T-helper 1 cell (primary cell): ENCODE measurements around the gene NCAPG.
A peak's percentile ranks its signal among the peaks of the same experiment; 100 is the strongest.

Experiments used
- DNase-seq, 5 donors: peaks; one replicate each; pipeline ENCODE4 v3.0.0-alpha.2; 2012 to 2020
- total RNA-seq, 4 donors: gene quantifications; one replicate each; lab custom pipeline; 2026; lab: John Stamatoyannopoulos, UW

Gene NCAPG, protein sequence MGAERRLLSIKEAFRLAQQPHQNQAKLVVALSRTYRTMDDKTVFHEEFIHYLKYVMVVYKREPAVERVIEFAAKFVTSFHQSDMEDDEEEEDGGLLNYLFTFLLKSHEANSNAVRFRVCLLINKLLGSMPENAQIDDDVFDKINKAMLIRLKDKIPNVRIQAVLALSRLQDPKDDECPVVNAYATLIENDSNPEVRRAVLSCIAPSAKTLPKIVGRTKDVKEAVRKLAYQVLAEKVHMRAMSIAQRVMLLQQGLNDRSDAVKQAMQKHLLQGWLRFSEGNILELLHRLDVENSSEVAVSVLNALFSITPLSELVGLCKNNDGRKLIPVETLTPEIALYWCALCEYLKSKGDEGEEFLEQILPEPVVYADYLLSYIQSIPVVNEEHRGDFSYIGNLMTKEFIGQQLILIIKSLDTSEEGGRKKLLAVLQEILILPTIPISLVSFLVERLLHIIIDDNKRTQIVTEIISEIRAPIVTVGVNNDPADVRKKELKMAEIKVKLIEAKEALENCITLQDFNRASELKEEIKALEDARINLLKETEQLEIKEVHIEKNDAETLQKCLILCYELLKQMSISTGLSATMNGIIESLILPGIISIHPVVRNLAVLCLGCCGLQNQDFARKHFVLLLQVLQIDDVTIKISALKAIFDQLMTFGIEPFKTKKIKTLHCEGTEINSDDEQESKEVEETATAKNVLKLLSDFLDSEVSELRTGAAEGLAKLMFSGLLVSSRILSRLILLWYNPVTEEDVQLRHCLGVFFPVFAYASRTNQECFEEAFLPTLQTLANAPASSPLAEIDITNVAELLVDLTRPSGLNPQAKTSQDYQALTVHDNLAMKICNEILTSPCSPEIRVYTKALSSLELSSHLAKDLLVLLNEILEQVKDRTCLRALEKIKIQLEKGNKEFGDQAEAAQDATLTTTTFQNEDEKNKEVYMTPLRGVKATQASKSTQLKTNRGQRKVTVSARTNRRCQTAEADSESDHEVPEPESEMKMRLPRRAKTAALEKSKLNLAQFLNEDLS
- total RNA-seq = 1.5 to 5.5 (median 4.7) reads per million in 4 donors

DNA sequence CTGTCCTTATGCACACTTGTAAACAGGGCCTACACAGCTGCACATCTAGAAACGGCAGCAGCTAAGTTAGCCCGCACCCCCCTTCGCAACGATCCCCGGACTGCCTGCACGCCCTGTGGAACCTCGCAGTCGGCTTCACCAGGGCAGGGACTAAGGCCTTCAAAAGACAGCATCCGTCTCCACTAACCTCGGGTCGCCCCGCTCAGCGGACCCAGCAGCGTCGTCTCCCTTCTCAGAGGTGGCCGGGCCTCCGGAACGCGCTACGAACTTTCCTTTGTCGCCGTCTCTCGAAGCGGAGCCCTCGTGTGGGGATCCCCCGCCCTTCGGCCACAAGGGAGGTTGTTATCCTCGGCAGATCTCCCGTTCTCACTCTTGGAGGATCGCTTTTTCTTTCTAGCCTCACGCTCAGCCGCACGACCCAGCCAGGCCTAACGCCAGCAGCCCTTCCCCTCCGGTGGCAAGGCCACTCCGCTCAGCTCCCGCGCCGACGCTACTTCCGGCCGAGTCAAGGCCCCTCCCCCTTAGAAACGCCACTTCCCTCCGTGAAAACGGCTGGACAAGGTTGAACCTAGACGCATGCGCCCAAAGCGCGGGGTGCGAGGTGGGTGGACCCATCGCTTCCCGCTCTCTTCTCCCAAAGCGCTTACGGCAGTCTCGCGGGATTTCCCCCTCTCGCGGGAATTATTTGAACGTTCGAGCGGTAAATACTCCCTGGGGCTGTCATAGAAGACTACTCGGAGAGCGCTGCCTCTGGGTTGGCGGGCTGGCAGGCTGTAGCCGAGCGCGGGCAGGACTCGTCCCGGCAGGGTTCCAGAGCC is at the start of gene NCAPG, which contains the start of gene DCAF16:
Gene NCAPG (plus strand): TSS at position 720 of the 818 bp plus-strand sequence. CDS start 99 bp downstream, outside the sequence.
Gene DCAF16 (minus strand): TSS at position 498 of the 818 bp plus-strand sequence. CDS start 6,616 bp downstream, outside the sequence.
- peak; percentile 98 to 99 (median 98) for DNase-seq

DNA sequence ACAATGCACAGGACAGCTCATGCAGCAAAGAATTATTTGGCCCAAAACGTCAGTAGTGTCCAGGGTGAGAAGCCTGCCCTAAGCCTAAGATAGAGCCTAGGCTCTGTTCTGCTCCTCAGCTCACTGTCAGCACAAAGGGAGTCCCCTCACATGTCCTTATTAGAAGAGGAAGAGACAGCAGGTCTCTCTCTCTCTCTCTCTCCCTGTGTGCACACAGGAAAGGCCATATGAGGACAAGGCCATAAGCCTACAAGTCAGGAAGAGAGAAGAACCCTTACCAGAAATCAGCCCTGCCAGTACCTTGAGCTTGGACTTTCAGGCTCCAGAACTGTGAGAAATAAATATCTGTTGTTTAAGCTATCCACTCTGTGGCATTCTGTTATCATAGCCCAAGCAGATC is 49.7 kb upstream of the NCAPG start:
- DNase-seq = no peak

DNA sequence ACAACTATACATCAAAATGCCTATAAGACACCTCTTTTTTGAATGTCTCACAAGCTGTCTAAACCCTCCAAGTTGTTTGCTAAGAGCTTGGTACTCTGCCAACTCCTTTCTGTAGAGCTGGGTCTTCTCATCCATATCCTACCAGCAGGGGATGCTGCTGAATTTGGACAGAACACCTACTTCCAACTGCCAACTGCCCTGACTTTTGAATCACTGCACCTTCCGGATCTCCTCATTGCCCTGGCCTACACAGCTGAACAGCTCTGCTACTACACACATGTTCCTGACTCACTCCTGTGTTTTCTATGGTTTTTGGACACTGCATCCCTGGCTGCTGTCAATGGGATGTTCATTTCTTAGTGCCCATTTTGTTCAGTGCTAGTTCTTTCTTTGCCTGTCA is 48.1 kb upstream of the NCAPG start:
- DNase-seq = peak in 1 of 5 donors; percentile 8

DNA sequence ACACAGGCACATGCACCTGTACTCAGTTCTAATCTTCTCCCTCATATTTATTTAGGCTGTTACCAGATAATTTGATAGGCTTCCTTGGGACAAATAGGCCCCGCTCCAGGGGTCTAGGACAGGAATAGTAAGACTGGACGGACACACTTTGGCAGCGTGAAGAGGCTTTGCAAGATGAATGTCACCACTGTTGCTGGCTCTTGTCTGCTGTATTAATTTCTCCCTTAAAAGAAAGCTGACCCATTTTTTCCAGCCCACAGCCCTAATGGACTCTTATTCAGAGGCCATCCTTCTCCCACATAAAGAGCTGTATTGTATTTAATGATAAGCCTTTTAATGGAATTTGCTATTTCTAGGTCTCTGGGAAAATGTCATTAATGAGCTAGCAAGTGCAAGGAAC is 47.4 kb upstream of the NCAPG start:
- no peak for DNase-seq

DNA sequence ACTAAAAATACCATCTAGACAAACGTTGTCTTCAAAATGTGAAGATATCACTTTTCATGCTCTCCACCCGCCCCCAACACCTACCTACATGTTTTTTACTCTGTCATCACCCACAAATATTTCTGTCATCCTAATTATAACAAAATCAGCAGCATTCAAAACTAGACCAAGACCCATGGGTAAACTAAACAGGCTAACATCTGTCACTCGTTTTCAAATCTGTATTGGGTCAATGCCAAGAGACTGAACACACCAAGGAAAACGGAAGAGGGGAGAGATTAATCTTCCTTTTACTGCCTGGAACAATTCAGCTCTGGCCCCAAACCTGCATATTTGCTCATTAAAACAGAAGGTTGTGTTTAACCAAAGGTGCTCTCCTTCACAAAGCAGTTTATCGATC is 46.8 kb upstream of the NCAPG start:
- no peak for DNase-seq

DNA sequence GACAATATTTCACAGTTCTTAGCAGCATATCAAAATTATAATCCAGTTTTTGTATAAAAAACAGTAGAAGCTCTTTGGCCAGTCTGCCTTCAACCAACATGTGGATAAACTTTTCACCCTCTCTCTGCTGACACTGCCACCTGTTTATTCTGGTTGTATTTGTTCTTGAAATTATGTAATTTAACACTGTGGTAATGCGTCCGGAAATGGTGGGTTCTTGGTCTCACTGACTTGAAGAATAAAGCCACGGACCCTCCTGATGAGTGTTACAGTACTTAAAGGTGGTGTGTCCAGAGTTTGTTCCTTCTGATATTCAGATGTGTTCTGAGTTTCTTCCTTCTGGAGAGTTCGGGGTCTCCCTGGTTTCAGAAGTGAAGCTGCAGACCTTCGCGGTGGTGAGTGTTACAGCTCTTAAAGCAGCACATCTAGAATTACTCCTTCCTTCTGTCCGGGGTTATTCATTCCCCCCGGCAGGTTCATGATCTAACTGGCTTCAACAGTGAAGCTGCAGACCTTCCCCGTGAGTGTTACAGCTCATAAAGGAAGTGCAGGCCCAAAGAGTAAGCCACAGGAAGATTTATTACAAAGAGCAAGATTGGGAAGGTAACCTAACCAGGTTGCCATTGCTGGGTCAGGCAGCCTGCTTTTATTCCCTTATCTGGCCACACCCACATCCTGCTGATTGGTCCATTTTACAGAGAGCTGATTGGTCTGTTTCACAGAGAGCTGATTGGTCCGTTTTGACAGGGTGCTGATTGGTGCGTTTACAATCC is 45.1 kb upstream of the NCAPG start:
- no peak for DNase-seq

DNA sequence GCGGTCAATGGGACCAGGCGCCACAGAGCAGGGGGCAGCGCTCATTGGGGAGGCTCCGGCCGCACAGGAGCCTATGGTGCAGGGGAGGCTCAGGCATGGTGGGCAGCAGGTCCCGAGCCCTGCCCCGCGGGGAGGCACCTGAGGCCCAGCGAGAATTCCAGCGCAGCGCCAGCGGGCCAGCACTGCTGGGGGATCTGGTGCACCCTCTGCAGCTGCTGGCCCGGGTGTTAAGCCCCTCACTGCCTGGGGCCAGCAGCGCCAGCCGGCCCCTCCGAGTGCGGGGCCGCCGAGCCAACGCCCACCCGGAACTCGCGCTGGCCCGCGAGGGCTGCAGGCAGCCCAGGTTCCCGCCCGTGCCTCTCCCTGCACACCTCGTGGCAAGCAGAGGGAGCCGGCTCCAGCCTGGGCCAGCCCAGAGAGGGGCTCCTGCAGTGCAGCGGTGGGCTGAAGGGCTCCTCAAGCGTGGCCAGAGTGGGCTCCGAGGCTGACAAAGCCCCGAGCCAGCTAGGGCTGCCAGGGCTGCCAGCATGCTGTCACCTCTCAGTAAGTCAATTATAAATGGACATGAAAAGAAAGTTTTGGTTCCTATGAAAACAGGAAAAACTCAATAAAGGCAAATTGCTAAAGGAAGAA is 43.8 kb upstream of the NCAPG start:
- DNase-seq = no peak

DNA sequence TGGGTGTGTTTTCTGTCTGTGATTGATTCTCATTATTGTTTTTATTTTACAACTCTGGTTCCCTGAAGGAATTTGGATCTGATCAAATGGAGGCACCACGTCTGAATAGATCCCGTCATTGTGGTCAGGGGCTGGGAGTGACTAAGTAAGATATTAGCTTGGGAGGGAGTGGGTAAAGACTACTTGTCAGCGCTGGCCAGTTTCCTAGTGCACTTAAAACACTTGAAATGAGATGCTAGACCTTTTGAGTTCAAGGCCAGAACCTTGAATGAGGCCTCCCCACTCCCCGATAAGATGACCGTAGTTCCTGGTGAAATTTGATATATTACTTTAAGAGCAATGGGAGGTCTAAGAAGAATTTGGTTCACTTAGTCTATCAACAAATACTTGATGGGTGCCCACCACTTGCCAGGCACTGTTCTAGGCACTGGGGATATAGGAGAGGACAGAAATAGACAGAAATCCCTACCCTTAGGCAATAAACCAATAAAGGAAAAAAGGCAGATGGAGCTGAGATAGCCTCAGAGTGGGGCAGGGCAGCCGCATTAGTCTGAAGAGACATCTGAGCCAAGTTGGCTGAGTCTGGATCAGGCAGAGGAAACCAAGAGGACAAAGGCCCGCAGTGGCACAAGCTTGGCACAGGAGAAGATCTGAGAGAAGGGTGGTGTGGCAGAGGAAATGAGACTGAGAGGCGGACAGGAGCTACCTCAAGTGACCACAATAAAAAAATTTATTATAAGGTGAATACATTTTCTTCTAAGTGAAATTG is 41.2 kb upstream of the NCAPG start:
- DNase-seq = no peak

DNA sequence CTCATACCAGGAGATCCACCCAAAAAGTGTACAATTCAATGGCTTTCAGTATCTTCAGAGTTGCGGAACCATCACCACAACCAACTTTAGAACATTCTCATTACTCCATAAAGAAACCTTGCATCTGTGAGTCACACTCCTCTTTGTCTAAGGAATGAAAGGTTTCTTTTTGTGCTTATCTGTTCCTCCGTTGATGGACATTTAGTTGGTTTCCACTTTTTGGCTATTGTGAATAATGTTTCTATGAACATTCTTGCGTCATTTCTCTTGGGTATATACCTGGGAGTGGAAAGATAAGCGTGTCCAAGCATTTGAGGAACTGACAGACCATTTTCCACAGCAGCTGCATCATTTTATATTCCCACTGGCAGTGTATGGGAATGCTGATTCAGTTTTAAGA is 39.9 kb upstream of the NCAPG start:
- DNase-seq = no peak

DNA sequence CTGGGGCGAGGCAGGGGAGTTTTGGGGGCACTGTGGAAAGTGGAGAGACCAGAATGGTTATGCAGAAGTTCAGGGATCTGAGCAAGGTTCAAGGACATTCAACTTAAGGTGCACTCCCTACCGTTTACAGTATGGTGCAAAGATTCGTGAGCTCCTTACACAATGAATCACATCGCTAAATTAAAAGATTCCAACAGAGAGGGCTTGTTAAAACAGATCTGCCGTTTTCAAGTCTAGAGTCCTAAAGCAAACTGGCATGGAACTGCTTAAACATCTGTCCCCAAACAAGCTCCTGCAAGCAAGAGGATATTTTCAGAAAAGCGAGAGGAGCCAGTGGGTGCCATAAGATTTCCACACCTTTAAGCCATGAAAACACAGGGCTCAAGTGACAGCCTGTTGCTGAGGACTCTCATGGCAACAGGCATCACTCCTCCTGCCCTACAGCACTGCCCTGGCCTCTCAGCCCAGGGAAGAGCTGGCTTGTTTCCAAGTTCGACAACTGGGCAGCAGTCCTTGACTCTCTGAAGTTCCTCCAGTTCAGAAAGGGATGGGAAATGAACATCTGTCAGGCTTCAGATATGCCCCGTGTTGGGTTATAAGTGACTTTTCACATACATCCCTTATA is 39.4 kb upstream of the NCAPG start:
- DNase-seq = no peak

DNA sequence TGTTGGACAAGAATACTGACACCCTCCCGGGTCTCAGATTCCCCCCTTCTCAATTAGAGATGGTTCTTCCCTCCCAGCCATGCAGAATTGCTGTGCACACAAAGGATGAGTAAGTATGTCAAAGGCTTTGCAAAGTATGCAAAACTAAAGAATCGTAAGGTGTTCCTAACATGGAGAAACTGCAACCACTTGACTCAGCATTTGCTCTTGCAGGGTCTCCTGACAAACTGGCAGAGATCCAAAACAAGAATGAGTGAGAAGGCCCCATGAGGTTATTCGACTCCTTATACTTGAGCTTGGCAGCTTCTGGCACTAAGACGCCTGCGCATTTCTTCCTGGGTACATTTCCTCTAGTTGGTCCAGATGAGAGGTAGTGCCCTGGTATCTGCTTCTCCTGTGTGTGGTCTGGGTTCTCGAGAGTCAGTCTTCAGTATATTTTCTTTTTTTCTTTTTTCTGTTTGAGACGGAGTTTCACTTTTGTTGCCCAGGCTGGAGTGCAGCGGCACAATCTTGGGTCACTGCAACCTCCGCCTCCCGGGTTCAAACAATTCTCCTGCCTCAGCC is 37.6 kb upstream of the NCAPG start:
- no peak for DNase-seq

DNA sequence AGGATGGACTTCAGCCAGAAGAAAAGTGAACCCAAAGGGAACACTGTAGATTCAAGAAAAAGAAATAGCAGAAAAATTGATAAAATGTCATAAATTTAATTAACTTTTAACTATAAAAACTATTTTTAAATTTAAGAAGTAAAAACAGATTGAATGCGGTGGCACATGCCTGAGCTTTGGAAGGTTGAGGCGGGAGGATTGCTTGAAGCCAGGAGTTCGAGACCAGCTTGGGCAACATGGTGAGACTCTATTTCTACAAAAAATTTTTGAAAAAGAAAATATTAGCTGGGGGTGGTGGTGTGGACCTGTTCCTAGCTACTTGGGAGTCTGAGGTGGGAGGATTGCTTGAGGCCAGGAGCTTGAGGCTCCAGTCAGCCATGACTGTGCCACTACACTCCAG is 32.3 kb upstream of the NCAPG start:
- DNase-seq = no peak

DNA sequence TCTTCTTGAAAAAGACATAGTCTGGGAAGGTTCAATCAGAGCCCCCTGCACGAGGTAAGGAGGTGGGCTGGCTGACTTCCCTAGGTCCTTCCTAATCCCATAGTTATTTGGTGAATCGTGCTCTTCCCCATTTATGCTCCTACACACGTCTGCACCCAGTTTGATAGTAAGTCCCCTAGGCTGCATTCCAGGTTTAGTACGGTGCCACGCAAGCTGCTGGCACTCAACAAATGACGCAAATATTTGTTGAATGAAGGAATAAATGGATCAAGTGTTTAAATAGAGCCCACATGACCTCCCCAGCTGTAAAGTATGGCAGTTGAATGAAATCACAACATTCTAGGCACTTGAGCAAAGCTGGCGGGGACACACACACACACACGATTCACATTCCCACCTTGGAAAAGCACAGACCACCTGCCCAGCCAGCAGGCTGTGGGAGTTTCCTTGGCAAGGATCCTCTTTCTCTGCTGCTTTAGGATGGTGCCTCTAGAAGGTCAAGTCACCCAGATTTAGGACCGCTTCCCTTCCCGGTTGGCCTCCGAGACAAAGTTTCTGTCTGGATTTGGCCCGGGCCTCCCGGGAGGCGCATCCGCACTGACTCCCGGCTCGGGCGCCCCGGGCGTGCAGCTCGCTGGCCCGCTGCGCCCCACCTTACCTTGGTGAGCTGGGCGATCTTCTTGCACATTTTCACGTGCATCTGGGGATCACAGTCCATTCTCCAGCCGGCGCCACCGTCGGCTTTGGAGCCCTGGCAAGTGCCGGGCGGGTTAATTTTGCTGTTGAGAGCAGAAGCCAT is 30.1 kb upstream of the NCAPG start:
- DNase-seq = no peak

DNA sequence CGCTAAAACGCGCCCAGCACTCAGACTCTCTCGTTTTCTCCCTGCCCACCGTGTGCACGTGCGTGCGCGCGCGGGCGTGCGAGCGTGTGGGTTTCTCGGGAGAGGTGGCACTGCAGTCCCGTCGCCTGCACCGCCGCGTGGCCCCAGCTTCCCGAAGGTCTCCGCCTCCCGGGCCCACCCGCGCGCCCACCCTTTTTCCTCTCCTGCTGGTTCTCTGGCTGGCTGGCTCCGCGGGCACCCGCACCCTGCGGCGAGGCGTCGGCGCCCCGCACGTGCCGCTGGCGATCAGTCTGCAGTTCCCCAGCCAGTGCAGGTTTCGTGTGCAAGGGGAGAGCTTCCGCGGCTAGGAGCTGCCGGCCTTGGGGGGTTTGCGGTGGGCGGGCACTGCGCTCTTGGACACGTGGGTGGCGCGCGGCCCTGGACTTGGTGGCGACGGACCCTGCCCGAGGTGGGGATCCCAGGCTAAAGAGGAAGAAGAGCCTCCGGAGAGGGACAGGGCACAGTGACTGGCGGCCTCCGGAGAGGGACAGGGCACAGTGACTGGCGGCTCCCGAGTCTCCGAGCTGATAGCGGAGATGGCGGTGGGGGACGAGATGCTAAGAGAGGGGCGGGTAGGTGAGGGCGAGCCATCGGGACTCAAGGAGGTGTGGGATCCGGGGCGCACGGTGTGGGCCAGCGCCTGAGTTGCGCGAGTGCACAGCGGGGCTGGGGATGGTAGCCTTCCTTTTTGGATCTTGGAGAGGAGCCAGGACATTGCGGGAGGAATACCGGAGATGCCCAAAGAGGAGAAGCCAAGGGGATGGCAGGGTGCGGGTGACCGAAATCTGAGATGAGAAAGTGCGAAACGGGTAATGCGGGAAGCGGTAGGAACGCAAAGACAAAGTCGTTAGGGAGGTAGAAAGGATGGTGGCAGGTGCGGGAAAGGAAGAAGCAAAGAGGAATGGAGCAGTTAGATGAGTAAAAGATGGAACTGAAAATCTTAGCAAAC is 29.2 kb upstream of the NCAPG start, which contains the start of gene FAM184B:
Gene FAM184B (minus strand): TSS at position 322 of the 988 bp plus-strand sequence. CDS start 322 bp downstream, outside the sequence.
- DNase-seq = no peak

DNA sequence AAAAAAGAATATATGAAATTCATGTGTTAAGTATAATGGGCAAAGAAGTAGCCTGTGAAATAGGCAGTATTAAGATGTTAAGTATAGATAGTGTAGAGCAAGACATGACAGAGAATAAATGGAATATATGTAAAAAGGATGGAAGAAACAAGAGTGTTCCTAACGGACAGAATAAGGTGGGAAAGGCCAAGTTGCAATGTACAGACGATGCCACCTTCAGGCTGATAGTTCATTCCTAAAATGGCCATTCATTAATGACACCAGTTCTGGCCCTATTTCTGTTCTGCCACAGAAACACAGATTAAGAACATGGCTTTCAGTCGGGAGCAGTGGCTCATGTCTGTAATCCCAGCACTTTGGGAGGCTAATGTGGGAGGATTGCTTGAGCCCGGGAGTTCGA is 24.9 kb upstream of the NCAPG start:
- DNase-seq = no peak

DNA sequence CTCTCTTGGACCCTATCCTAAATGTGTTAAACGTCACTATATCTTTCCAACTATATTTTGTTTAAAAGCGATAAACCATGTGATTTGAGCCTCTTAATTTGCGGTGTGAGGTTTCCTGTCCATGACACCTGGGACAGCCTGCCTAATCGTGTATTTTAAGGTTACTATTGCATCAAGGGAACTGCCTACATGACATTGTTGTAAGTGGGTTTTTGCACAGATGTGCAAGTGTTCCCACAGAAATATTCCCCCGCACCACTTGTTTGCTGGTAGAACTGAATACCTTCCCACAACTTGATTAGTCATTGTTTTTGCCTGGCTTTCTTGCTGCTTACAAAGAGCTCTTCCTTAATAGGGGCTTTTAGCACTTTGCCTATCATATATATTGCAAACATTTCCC is 24.2 kb upstream of the NCAPG start:
- no peak for DNase-seq

DNA sequence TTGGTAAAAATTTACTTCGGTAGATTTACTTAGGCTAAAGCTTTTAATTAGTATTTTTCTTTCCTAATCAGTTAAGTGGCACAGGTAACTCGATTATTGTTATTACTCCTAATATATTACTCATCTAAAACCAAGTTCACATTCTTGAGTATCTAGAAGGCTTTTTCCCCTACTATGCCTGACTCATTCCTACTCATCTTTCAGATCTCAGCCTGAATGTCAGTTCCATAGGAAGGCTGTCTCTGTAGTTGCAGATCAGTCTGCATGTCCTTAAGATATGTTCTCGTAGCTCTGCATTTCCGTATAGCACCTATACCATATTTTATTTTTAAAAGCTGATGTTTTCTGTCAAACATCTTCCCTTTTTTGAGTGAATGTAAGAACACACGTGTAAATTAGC is 23.5 kb upstream of the NCAPG start:
- no peak for DNase-seq
